Measurements from ENCODE around the gene SAE1.

DNA sequence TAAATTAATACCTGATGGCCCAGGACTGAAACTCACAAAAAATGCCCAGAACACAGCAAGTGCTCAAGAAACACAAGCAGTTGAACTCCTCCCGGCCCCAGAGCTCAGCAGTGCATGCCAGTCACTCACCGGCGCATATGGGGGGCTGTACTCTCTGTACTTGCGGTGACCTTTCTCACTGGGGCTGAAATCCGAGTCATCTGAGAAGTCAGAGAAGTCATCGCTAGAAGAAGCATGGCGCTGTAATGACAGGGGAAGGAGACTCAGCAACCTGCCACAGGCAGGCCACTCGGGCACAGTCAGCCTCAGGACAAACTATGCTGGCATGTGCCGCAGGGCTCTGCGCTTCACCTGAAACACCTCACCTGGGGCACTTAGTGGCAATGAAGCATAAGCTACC, 36.8 kb upstream of the SAE1 start:
- TF ChIP-seq, protein P1, sequence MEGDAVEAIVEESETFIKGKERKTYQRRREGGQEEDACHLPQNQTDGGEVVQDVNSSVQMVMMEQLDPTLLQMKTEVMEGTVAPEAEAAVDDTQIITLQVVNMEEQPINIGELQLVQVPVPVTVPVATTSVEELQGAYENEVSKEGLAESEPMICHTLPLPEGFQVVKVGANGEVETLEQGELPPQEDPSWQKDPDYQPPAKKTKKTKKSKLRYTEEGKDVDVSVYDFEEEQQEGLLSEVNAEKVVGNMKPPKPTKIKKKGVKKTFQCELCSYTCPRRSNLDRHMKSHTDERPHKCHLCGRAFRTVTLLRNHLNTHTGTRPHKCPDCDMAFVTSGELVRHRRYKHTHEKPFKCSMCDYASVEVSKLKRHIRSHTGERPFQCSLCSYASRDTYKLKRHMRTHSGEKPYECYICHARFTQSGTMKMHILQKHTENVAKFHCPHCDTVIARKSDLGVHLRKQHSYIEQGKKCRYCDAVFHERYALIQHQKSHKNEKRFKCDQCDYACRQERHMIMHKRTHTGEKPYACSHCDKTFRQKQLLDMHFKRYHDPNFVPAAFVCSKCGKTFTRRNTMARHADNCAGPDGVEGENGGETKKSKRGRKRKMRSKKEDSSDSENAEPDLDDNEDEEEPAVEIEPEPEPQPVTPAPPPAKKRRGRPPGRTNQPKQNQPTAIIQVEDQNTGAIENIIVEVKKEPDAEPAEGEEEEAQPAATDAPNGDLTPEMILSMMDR (IDR thresholded peaks at IDR 0.05) = no peak
- TF ChIP-seq POLR2A (IDR thresholded peaks at IDR 0.05) = no peak
- no peak for TF ChIP-seq EP300 (IDR thresholded peaks at IDR 0.05)

Measured in stomach (tissue), 4 donors.